GM19452 (cell line): ENCODE results near the gene MRPL49.

Experiments used
- ATAC-seq: cut with Tn5 transposase; IDR thresholded peaks from one replicate; pipeline ENCODE4 v1.9.1; 2021; ENCODE audit not compliant: unreplicated experiment

MRPL49 gene

DNA sequence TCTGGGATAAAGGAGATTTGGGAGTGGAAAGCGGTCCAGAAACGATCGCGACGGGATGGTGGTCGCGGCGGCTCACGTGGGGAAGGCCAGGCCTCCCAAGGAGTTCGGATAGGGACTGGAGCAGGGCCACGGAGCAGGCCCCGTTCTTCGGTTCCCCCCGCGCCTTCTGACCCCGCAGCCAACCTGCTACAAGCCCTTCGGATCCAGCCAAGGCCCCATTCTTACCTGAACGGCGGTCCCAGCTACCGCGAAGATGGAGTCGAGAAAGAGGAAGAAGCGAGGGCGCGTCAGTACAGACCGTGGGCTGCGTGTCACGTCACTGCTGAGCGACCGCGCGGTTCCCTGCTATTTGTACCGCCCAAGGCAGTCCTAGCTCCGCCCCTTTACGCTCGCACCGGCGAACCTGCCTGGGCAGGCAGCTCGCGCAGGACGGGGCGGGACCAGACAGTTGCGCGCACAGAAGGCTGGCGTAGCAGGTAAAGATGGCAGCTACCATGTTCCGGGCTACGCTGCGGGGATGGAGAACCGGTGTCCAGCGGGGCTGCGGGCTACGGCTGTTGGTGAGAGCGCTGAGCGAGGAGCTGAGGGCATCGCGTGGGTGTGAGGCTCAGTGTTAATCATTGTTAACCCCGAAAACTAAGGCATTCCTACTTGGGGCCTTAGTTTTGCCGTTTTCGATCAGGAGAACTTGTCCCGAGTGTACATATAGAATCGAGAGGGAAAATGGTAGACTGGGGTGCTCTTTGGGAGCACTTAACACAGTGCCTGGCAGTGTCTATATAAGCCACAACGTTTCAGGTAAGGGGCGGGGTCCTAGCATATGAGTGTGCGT, at the start of gene MRPL49, which contains the start of gene FAU:
MRPL49 (plus strand) TSS at position 457 of the 832 bp plus-strand sequence; CDS start at position 483, 26 bp downstream.
FAU (minus strand) TSS at position 270 of the 832 bp plus-strand sequence. CDS start 321 bp downstream, outside the sequence.
- peak; percentile 60 for ATAC-seq

DNA sequence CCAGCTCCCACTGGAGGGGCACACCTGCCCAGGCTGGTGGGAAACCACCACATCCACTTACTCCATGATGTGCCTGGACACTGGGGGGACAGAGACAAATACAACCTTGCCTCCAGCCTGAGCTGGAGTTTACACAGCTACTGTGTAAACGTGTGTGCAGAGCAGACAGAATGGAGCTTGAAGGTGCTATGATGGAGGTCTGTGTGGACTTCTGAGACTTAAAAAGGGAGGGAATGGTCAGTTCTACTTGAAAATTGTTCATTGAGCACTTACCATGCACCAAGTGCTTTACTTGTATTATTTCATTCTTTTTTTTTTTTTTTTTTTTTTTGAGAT, 49.5 kb upstream of the MRPL49 start:
- ATAC-seq: no peak

DNA sequence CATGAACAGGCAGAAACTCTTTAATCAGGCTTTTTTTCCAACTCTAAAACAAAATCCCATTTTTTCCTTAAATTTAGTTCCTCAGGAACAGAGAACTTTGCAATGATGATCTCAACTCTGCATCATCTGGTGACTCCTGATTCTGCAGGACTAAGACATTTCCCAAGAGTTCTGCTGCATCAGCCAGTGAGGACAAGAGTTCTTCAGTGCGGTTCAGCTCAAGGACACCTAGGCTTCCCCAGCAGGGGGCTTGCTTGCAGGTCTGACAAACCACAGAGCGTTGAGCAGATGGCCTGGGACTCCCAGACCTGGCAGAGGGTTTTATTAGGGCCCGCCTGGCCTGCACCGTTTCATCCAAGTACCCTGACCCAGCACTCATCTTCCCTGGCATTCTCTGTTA, 44.7 kb upstream of the MRPL49 start:
- no peak for ATAC-seq

DNA sequence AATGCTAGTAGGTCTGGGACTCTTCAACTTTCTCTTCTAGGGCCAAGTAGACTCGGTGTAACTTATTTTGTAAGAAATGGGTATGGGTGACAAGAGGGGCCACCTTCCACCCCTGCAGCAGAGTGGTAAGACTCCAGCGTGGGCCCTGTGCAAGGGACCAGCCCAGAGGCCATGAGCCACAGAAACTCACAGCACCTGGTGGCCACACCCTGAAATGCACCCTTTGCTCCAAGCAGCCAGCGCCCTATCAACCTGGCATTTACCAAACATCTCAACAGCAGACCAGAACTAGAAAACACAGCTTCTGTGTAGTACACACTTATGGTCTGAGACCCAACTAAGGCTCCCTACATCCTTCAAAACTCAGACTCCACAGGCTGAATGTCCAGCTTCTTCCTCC, 44.0 kb upstream of the MRPL49 start:
- no peak for ATAC-seq

- ATAC-seq: no peak
Measured at GRCh38 chr11:65078786-65079342, 43.3 kb upstream of the MRPL49 start.

DNA sequence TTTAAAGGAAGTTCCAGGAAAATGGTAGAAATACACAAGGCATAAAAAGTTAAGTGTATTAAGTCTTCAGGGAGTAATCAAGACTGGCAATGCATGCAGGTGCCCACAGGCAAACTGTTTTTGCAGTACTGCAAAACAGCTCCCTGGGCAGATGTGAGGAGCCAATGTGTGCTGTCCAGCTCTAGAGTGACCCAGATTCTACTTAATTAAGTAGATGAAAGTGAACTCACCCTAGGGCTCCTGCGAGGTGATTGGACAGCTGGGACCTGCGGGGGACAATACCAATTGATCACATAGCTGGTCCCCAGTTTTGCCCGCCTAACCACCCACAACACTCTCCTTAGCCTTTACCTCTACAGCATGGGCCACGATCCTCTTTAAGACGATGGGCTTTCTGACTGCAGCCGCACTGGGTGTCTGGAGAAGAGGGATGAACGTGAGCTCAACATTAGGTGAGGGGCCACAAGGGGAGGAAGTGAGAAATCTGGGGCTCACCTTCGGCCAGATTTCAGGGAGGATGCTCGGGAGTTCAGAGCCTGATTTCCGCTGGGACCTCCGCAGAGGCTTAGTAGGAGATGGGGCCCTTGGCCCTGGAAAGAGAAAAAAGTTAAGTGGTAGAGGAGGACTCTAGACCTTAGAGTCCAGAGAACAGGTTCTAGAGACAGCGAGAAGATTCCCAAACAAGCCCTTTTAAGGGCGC, 38.8 kb upstream of the MRPL49 start:
- no peak for ATAC-seq

- peak; percentile 79 for ATAC-seq
Measured at GRCh38 chr11:65083834-65084597, 38.1 kb upstream of the MRPL49 start, which contains the start of the genes CDCA5 and ZFPL1. CDCA5 (minus strand) TSS chr11:65084040; CDS start chr11:65083978, 62 bp downstream. ZFPL1 (plus strand) TSS chr11:65084222; CDS start chr11:65084699, 477 bp downstream.

DNA sequence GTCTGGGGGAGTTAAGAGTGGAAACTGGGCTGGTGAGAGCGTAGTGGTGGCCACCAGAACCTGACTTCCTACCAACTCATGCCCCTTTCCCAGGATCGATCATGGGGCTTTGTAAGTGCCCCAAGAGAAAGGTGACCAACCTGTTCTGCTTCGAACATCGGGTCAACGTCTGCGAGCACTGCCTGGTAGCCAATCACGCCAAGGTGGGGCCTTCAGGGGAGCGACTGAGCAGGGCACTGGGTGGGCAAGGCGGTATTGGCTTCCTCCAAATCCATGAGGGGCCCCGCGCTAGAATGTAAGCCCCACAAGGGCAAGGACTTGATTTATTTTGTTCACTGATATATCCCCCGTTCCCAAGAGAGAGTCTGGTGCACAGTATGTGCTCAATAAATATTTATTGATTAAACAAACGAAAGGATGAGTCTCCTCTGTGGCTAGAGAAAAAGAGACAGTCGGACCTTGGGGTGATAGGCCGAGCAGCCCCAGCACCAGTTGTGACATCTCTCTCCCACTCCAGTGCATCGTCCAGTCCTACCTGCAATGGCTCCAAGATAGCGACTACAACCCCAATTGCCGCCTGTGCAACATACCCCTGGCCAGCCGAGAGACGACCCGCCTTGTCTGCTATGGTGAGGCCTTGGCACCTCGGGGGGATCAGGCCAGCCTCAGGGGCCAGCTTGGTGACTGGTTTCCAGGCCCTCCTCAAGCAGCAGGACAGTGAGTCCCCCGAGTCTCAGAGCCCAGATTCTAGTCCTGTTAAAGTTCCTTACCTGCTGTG, 37.3 kb upstream of the MRPL49 start:
- no peak for ATAC-seq

- ATAC-seq: no peak
Measured at GRCh38 chr11:65085446-65085845, 36.7 kb upstream of the MRPL49 start.

- no peak for ATAC-seq
Measured at GRCh38 chr11:65086809-65087208, 35.3 kb upstream of the MRPL49 start.

DNA sequence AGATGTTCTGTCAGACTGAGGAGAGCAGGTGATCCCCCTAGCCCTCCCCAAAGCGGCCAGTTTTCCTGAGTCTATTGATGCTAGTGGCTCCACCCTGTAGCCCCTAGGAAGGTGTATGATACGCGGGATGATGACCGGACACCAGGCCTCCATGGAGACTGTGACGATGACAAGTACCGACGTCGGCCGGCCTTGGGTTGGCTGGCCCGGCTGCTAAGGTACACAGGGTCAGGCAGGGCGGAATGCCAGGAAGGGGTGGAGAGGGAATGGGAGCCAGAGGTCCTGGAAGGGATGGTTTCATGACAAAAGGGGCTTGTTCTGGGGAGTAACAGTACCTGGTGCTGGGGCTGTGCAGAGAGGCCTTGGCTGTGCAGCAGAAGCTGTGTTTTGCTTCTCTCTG, 34.9 kb upstream of the MRPL49 start:
- ATAC-seq: no peak

GRCh38 chr11:65087827-65088226, 34.3 kb upstream of the MRPL49 start:
- ATAC-seq: no peak

DNA sequence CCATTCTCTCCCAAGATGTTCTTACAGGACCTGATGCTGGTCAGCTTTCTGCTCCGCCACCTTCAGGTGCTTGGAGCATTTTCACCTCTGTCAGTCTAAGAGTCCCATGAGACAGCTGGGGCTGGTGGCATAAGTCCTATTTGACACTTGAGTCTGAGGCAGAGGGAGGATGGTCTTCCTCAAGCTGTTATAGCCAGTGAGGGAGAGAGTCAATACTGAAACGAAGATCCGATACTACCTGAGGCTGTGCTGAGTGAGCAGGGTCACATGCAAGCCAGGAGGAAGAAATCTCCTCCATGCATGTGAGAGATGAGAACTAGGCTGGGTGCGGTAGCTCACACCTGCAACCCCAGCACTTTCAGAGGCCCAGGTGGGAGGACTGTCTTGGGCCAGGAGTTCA, 32.5 kb upstream of the MRPL49 start:
- ATAC-seq: no peak

DNA sequence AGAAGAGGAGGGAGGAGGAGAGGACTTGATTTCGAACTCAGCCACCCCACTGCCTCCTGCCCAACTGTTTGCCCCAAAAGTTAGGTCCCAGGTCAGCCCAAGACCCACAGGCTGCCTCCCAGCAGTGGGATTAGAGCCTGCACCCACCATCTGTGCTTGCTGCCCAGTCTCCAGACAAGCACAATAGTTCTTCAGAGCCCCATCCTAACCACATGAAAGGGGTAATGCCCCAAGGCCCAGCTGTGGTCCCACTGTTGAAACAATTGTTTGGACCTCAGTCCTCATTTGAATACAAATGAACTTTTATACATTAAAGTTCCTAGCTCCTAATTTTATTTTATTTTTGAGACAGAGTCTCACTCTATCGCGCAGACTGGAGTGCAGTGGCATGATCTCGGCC, 31.5 kb upstream of the MRPL49 start:
- ATAC-seq: no peak

- ATAC-seq: no peak
Measured at GRCh38 chr11:65095427-65095826, 26.7 kb upstream of the MRPL49 start.

- peak; percentile 81 for ATAC-seq
Measured at GRCh38 chr11:65095974-65096806, 25.9 kb upstream of the MRPL49 start, which contains the start of gene VPS51. VPS51 (plus strand) TSS chr11:65096214; CDS start chr11:65096251, 37 bp downstream.

DNA sequence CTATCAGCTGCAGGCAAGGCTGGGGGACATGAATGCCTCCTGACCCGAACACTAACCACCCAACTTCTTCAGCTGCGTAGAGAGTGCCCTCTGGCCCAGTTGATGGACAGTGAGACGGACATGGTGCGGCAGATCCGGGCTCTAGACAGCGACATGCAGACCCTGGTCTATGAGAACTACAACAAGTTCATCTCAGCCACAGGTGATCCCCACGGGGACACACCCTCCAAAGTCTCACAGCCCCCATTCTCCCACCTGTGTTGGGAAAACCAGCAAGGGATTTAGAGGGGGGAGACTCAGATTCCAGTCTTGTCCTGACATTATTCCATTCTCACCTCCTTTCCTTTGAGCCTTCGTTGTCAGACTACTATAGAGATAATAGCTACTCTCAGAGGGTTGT, 25.2 kb upstream of the MRPL49 start:
- ATAC-seq: no peak

- ATAC-seq: no peak
Measured at GRCh38 chr11:65100674-65101350, 21.3 kb upstream of the MRPL49 start.
